ENCODE data around the gene GDPD4. TPM values are rescaled to one million over a fixed set of nuclear protein-coding genes. Genes with fewer than 3 reads are reported as not detected.

Gene GDPD4
- total RNA-seq, 1 donor from 2014 or later, result not detected

- H3K36me3 ChIP-seq (ENCODE audit: control insufficient read depth, insufficient read depth, low read length), result peaks cover 5% of the 10 kb centered on the region
- DNase-seq (ENCODE audit: low read depth) (no peak), FAIRE-seq (no peak)
- no peak overlapping the region for H3K4me3 ChIP-seq (ENCODE audit: low read depth, low read length)
- no peak for TF ChIP-seq CTCF (IDR thresholded peaks at IDR 0.05; ENCODE audit: insufficient read depth, low read length, severe bottlenecking)
- no peaks in the 10 kb centered on the region for H3K27me3 ChIP-seq (ENCODE audit: control insufficient read depth, insufficient read depth, low read length)
Observed at GRCh38 chr11:77332259-77332658, 30.8 kb upstream of the GDPD4 start.

GRCh38 chr11:77325159-77325558 is 23.7 kb upstream of the GDPD4 start:
- no peak for TF ChIP-seq CTCF (IDR thresholded peaks at IDR 0.05; ENCODE audit: insufficient read depth, low read length, severe bottlenecking)
- Histone ChIP-seq H3K4me3 (ENCODE audit: low read depth, low read length) (no peak overlapping the region), H3K36me3 (ENCODE audit: control insufficient read depth, insufficient read depth, low read length) (peaks cover 1% of the 10 kb centered on the region), H3K27me3 (ENCODE audit: control insufficient read depth, insufficient read depth, low read length) (no peaks in the 10 kb centered on the region)
- FAIRE-seq (no peak), DNase-seq (ENCODE audit: low read depth) (no peak)

- no peak overlapping the region for H3K4me3 ChIP-seq (ENCODE audit: low read depth, low read length)
- no peak for TF ChIP-seq CTCF (IDR thresholded peaks at IDR 0.05; ENCODE audit: insufficient read depth, low read length, severe bottlenecking)
- FAIRE-seq (no peak), DNase-seq (ENCODE audit: low read depth) (no peak)
- H3K36me3 ChIP-seq (ENCODE audit: control insufficient read depth, insufficient read depth, low read length), result peaks cover 1% of the 10 kb centered on the region
- no peaks in the 10 kb centered on the region for H3K27me3 ChIP-seq (ENCODE audit: control insufficient read depth, insufficient read depth, low read length)
Observed at GRCh38 chr11:77324508-77324907, 23.0 kb upstream of the GDPD4 start.

GRCh38 chr11:77322926-77323590 is 21.6 kb upstream of the GDPD4 start:
- no peak for TF ChIP-seq CTCF (IDR thresholded peaks at IDR 0.05; ENCODE audit: insufficient read depth, low read length, severe bottlenecking)
- FAIRE-seq (no peak), DNase-seq (ENCODE audit: low read depth) (no peak)
- no peaks in the 10 kb centered on the region for H3K27me3 ChIP-seq (ENCODE audit: control insufficient read depth, insufficient read depth, low read length)
- peaks cover 1% of the 10 kb centered on the region for H3K36me3 ChIP-seq (ENCODE audit: control insufficient read depth, insufficient read depth, low read length)
- H3K4me3 ChIP-seq (ENCODE audit: low read depth, low read length), result no peak overlapping the region

- DNase-seq (ENCODE audit: low read depth) (no peak), FAIRE-seq (no peak)
- Histone ChIP-seq H3K4me3 (ENCODE audit: low read depth, low read length) (no peak overlapping the region), H3K36me3 (ENCODE audit: control insufficient read depth, insufficient read depth, low read length) (peaks cover 1% of the 10 kb centered on the region), H3K27me3 (ENCODE audit: control insufficient read depth, insufficient read depth, low read length) (no peaks in the 10 kb centered on the region)
- TF ChIP-seq CTCF (IDR thresholded peaks at IDR 0.05; ENCODE audit: insufficient read depth, low read length, severe bottlenecking), result no peak
Observed at GRCh38 chr11:77322506-77322905, 21.0 kb upstream of the GDPD4 start.

GRCh38 chr11:77320351-77320750 is 18.9 kb upstream of the GDPD4 start:
- TF ChIP-seq CTCF (IDR thresholded peaks at IDR 0.05; ENCODE audit: insufficient read depth, low read length, severe bottlenecking), result no peak
- FAIRE-seq (no peak), DNase-seq (ENCODE audit: low read depth) (no peak)
- no peaks in the 10 kb centered on the region for H3K36me3 ChIP-seq (ENCODE audit: control insufficient read depth, insufficient read depth, low read length)
- no peak overlapping the region for H3K4me3 ChIP-seq (ENCODE audit: low read depth, low read length)
- H3K27me3 ChIP-seq (ENCODE audit: control insufficient read depth, insufficient read depth, low read length), result no peaks in the 10 kb centered on the region
